D721Med (cell line): ENCODE measurements around the gene CPPED1.
"Not testable (repeated sequence)": the region's sequence is repeated elsewhere in the genome, so short reads cannot be mapped to it uniquely, and the experiment has no call there.

Experiments
- DNase-seq: peaks from one replicate; pipeline ENCODE4 v3.0.0; 2011; ENCODE audit warnings: low spot score; ENCODE audit not compliant: insufficient read length
- FAIRE-seq: peaks from 2 replicates; lab custom pipeline; 2011; peaks lifted over from hg19 to GRCh38; lab: Jason Lieb, UNC
- CTCF ChIP-seq: IDR thresholded peaks from 2 replicates; pipeline ENCODE4 v1.5.1; 2012; ENCODE audit warnings: mild to moderate bottlenecking, control low read depth; ENCODE audit not compliant: insufficient read depth; ENCODE audit errors: missing control alignments

Gene CPPED1

DNA sequence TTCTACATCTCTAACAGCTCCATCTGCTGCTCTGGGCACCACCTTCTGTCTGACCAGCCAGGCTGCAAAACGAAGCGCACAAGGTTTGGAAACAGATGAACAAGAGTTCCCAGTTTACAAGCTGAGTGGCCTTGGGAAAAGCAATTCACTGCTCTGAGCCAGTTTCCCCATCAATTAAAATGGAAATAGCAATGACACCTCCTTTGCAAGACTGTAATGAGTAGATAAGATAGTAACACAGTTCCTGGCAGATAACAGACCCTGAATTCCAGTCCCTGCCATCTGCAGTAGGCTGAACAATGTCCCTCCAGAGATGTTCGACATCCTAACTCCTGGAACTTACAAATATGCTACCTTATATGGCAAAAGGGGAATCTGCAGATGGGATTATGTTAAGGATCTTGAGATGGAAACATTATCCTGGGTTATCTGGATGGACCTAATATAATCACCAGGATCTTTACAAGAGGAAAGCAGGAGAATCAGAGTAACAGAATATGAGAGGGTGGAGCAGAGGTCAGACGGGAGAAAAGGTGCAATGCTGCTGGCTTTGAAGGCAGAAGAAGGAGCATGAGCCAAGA is 27.9 kb downstream of the CPPED1 start:
- no peak for FAIRE-seq
- DNase-seq, result no peak
- no peak for TF ChIP-seq CTCF

- FAIRE-seq, result no peak
- TF ChIP-seq CTCF, result no peak
- DNase-seq, result no peak
These were observed 30.5 kb downstream of the CPPED1 start for GRCh38 chr16:12773221-12773620.

DNA sequence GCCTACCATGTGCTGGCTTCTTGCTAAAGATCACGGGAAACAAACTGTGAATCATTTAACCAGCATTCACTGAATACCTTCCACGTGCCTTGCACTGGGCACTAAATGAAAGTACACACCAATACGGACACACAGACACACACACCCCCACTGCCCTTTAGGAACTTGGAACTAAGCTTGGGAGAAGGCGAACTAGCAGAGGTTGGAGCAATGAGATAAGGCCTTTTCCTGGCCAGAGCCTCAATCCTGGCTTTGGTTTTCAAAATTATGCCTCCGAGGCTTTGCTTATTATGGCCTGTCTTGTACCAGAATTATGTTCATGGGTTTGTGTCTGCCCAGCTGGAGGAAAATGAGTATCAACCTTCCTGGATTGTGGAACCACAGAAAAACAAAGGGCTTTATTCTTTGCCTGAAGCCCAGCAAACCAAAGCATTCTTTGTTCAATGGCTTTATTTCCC is 32.3 kb downstream of the CPPED1 start:
- no peak for DNase-seq
- no peak for TF ChIP-seq CTCF
- FAIRE-seq, result no peak

DNA sequence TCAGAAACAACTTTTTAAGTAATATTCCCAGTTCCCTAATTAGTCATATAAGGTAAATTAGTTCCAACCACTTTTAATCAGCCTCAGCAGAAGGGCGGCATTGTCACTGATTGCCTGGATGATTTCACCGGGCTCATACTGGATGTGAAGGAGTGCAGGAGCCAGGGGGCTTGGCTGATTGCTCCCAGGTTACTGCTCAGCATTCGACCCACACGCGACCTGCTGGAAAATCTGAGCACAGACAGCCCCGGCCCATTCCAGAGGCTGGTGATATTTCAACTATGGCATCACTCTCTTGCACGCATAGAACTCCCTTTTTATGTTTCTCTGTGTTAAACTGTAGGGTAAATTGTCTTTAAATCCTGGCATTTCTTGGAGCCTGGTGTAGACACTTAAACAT is 34.2 kb downstream of the CPPED1 start:
- TF ChIP-seq CTCF, result no peak
- no peak for FAIRE-seq
- DNase-seq, result no peak

DNA sequence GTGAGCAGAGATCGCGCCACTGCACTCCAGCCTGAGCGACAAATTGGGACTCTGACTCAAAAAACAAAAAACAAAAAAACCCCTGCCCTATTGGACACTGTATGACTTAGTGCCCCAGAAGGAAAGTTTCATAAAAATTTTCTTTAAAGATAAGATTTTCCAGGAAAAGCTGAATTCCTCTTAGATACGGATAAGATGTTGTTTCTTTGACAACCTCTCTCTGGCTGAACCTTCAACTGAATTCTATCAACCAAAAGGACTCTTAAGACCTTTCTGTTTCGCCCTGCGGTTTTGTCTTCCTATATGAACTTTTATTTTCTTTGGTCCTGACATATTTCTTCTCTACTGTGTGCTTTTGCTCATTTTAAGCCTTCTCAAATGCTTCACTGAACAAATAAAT is 35.8 kb downstream of the CPPED1 start:
- FAIRE-seq (no peak), DNase-seq (no peak)
- no peak for TF ChIP-seq CTCF

GRCh38 chr16:12766853-12767252 is 36.8 kb downstream of the CPPED1 start:
- FAIRE-seq, result no peak
- no peak for TF ChIP-seq CTCF
- DNase-seq, result no peak

DNA sequence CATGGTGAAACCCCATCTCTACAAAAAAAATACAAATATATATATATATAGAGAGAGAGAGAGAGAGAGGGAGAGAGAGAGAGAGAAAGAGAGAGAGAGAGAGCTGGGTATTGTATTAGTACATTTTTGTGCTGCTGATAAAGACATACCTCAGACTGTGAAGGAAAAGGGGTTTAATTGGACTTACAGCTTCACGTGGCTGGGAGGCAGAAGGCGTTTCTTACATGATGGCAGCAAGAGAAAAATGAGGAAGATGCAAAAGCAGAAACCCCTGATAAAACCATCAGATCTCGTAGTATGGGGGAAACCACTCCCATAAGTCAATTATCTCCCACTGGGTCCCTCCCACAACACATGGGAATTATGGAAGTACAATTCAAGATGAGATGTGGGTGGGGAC is 37.5 kb downstream of the CPPED1 start:
- not testable (repeated sequence) for DNase-seq, FAIRE-seq
